Esophagus (tissue), 2 donors: ENCODE measurements around the gene MCCC1. TPM values are rescaled to one million over a fixed set of nuclear protein-coding genes. Genes with fewer than 3 reads are reported as not detected.
"Not testable (repeated sequence)": the region's sequence is repeated elsewhere in the genome, so short reads cannot be mapped to it uniquely, and the experiment has no call there.

ENCODE experiments used
- H3K27ac ChIP-seq, 2 donors: one replicate each; pipeline ENCODE4 v1.5.1; 2013; ENCODE audit warnings: low read depth in 2 of 2, mild to moderate bottlenecking in 2 of 2, inconsistent platforms in 1 of 2, low read length in 1 of 2, moderate library complexity in 1 of 2
- H3K27me3 ChIP-seq, 2 donors: one replicate each; pipeline ENCODE4 v1.6.1; 2013; ENCODE audit warnings: low read length in 2 of 2, control low read depth in 1 of 2, mild to moderate bottlenecking in 1 of 2; ENCODE audit not compliant: insufficient read depth in 2 of 2, control insufficient read depth in 1 of 2
- H3K36me3 ChIP-seq, 2 donors: one replicate each; pipeline ENCODE4 v1.6.1; 2013; ENCODE audit warnings: low read length in 1 of 2; ENCODE audit not compliant: control insufficient read depth in 2 of 2, insufficient read depth in 2 of 2
- H3K4me1 ChIP-seq, 2 donors: one replicate each; pipeline ENCODE4 v1.6.1; 2013; ENCODE audit warnings: low read length in 1 of 2; ENCODE audit not compliant: control insufficient read depth in 2 of 2, insufficient read depth in 2 of 2
- H3K4me3 ChIP-seq, 2 donors: one replicate each; pipeline ENCODE4 v1.5.1; 2013; ENCODE audit warnings: low read length in 2 of 2, mild to moderate bottlenecking in 2 of 2, low read depth in 1 of 2, moderate library complexity in 1 of 2
- H3K9me3 ChIP-seq, 2 donors: one replicate each; pipeline ENCODE4 v1.6.1; 2013; ENCODE audit warnings: mild to moderate bottlenecking in 2 of 2, low read depth in 1 of 2, low read length in 1 of 2, moderate library complexity in 1 of 2; ENCODE audit not compliant: control insufficient read depth in 2 of 2, insufficient read depth in 1 of 2
- WGBS, 2 donors: extraction: QIAGEN DNeasy Blood & Tissue Kit; methylation state at CpG; one replicate each; pipeline ENCODE4 v1.1.7; 2013; 5-methylcytosine and 5-hydroxymethylcytosine counted together
- polyA plus RNA-seq, 2 donors: library from polyadenylated mRNA; stranded (reverse); fragments of 200-250 nt; gene quantifications; one replicate each; pipeline ENCODE4 v1.2.3, GENCODE V29; 2013
- donor health status: healthy with polysubstance abuse.
- donor health status: Bipolar disorder and iron deficiency.

MCCC1 gene
- polyA plus RNA-seq, 2 donors, result 26.0 to 33.0 TPM

DNA sequence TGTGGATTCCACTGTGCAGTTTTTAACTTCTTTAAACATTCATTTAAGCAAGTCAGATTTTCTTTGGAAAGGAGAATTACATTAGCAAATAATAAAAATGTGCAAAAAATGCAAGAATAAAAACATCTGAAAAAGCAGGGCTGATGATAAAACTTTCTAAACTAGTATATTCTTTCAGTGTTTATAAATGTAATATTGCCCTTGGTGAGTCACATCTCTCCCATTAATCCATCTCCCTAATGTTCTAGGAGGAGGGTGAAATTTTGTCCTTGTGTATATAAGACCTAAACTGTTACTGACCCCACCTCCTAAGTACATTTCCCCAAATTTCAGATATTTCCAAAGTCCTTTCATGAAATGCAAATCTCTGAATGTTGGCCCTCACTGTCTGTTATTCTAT lies 90.5 kb downstream of the MCCC1 start:
- H3K9me3 ChIP-seq, result no peaks in the 10 kb centered on the region
- peaks cover 0 to 10% of the 10 kb centered on the region in 2 donors for H3K36me3 ChIP-seq
- no peaks in the 10 kb centered on the region for H3K4me1 ChIP-seq
- H3K27ac ChIP-seq, result no peak overlapping the region
- no peaks in the 10 kb centered on the region for H3K27me3 ChIP-seq
- H3K4me3 ChIP-seq, result no peak overlapping the region

GRCh38 chr3:183008303-183008702 lies 91.0 kb downstream of the MCCC1 start:
- no peaks in the 10 kb centered on the region for H3K27me3 ChIP-seq
- 95 to 99% methylated on average over 4 of the region's 4 CpGs for WGBS, 2 donors

GRCh38 chr3:183006396-183007002 lies 92.8 kb downstream of the MCCC1 start:
- H3K27me3 ChIP-seq, result no peaks in the 10 kb centered on the region
- no peaks in the 10 kb centered on the region for H3K9me3 ChIP-seq
- H3K36me3 ChIP-seq, result peaks cover 0 to 5% of the 10 kb centered on the region in 2 donors
- H3K27ac ChIP-seq, result no peak overlapping the region
- H3K4me1 ChIP-seq, result no peaks in the 10 kb centered on the region
- WGBS, 2 donors, result 91 to 94% methylated on average over 10 of the region's 10 CpGs
- no peak overlapping the region for H3K4me3 ChIP-seq

More at GRCh38 chr3:183008303-183008702, 91.0 kb downstream of the MCCC1 start:
- Histone ChIP-seq H3K27ac (no peak overlapping the region), H3K4me1 (no peaks in the 10 kb centered on the region), H3K9me3 (no peaks in the 10 kb centered on the region), H3K4me3 (no peak overlapping the region), H3K36me3 (peaks cover 0 to 10% of the 10 kb centered on the region in 2 donors)

- no peaks in the 10 kb centered on the region for H3K4me1 ChIP-seq
- H3K36me3 ChIP-seq, result no peaks in the 10 kb centered on the region
- H3K4me3 ChIP-seq, result no peak overlapping the region
- WGBS, 2 donors, result 71 to 80% methylated on average over 1 of the region's 1 CpG
- no peaks in the 10 kb centered on the region for H3K27me3 ChIP-seq
- no peak overlapping the region for H3K27ac ChIP-seq
- no peaks in the 10 kb centered on the region for H3K9me3 ChIP-seq
Measured at GRCh38 chr3:182999767-183000166, 99.5 kb downstream of the MCCC1 start.

DNA sequence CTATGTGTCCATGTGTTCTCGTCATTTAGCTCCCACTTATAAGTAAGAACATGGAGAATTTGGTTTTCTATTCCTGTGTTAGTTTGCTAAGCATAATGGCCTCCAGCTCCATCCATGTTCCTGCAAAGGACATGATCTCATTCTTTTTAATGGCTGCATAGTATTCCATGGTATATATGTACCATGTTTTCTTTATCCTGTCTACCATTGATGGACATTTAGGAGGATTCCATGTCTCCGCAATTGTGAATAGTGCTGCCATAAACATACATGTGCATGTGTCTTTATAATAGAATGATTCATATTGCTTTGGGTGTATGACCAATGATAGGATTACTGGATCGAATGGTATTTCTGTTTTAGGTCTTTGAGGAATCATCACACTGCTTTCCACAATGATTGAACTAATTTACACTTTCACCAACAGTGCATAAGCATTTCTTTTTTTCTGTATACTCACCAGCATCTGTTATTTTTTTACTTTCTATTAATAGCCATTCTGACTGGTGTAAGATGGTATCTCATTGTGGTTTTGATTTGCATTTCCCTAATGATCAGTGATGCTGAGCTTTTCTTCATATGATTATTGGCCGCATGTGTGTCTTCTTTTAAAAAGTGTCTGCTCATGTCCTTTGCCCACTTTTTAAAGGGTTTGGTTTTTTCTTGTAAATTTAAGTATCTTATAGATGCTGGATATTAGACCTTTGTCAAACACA lies 105.7 kb downstream of the MCCC1 start:
- not testable (repeated sequence) for H3K36me3 ChIP-seq, H3K27ac ChIP-seq, H3K27me3 ChIP-seq, H3K9me3 ChIP-seq, H3K4me3 ChIP-seq, H3K4me1 ChIP-seq
- WGBS, 2 donors, result 89 to 91% methylated on average over 4 of the region's 4 CpGs

DNA sequence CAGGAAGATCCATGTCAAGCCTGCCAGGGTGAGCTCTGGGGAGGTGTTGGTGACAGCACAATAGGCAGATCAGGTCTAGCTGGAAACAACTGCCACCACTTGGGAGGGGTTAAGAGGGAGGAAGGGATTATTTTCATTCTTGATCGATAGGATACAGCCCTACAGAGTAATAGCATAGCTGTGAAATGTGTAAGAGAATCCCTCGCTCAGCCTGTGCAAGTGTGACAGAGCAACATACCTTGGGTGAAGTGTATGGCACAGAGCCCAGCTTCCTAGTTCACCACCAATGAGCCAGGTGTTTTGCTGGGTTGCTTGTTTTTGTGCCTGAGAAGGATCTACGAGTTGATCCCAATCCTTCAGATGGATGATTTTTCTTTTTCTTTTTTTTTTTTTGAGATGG lies 109.7 kb downstream of the MCCC1 start:
- 54 to 59% methylated on average over 3 of the region's 3 CpGs for WGBS, 2 donors
- H3K27me3 ChIP-seq, result no peaks in the 10 kb centered on the region
- no peak overlapping the region for H3K27ac ChIP-seq
- H3K4me1 ChIP-seq, result no peaks in the 10 kb centered on the region
- H3K36me3 ChIP-seq, result no peaks in the 10 kb centered on the region
- no peak overlapping the region for H3K4me3 ChIP-seq
- H3K9me3 ChIP-seq, result no peaks in the 10 kb centered on the region

GRCh38 chr3:182986021-182986420 lies 113.3 kb downstream of the MCCC1 start:
- H3K27me3 ChIP-seq, result no peaks in the 10 kb centered on the region
- no peak overlapping the region for H3K27ac ChIP-seq
- 87 to 88% methylated on average over 6 of the region's 6 CpGs for WGBS, 2 donors
- H3K36me3 ChIP-seq, result no peaks in the 10 kb centered on the region
- H3K9me3 ChIP-seq, result no peaks in the 10 kb centered on the region
- no peak overlapping the region for H3K4me3 ChIP-seq
- no peaks in the 10 kb centered on the region for H3K4me1 ChIP-seq

DNA sequence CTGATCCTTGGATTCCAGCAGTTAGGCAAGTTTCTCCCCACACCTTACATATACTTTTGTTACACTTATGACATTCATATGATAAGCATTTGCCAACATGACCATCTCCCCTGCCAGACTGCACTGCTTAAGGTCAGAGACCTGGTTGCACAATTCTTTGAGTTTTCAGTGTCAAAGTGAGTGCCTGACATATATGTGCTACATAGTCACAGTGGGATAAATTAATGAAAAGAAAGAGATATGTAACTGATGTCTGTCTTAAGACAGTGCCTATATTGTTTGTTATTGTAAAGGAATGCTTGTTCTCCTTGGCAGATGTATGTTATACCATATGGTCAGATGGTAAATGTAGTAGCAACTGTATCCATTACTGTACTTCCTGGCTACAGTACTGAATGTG lies 115.4 kb downstream of the MCCC1 start:
- no peak overlapping the region for H3K27ac ChIP-seq
- no peaks in the 10 kb centered on the region for H3K9me3 ChIP-seq
- no peaks in the 10 kb centered on the region for H3K36me3 ChIP-seq
- no peak overlapping the region for H3K4me3 ChIP-seq
- H3K4me1 ChIP-seq, result no peaks in the 10 kb centered on the region
- no peaks in the 10 kb centered on the region for H3K27me3 ChIP-seq

DNA sequence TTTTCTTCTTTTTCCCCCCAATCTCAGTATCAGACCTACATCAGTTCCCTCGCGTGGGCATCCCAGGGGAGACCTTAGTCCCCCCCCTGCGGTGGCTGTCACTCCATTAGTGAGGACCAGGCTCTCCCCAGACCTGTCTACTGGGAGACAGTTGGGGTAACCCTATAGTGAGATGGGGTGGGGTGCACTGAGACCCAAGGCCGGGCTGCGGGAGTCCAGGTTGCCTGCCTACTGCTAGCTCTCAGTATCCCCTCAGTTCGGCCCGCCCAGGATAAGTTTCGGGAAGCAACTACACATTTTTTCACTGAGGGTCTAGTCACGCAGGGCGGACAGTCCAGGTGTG lies 118.3 kb downstream of the MCCC1 start:
- no peaks in the 10 kb centered on the region for H3K36me3 ChIP-seq
- 64 to 66% methylated on average over 10 of the region's 10 CpGs for WGBS, 2 donors
- peak overlapping the region; percentile 79 to 94 for H3K4me3 ChIP-seq
- peak overlapping the region; percentile 44 to 88 for H3K27ac ChIP-seq
- no peaks in the 10 kb centered on the region for H3K4me1 ChIP-seq
- H3K27me3 ChIP-seq, result no peaks in the 10 kb centered on the region
- no peaks in the 10 kb centered on the region for H3K9me3 ChIP-seq
